Measurements from ENCODE around the gene C9orf72. TPM values are rescaled to one million over a fixed set of nuclear protein-coding genes. Genes with fewer than 3 reads are reported as not detected.
"Not testable (repeated sequence)": the region's sequence is repeated elsewhere in the genome, so short reads cannot be mapped to it uniquely, and the experiment has no call there.

C9orf72 gene
- total RNA-seq, 2 donors from 2014 or later, result 14.2 to 23.4 TPM

- intact Hi-C loops (cut with DNase I), result no loop called here
- DNase-seq (ENCODE audit: low spot score), result no peak
- Histone ChIP-seq H3K9me3 (no peaks in the 10 kb centered on the region), H3K27me3 (replicated peaks; ENCODE audit: insufficient read depth) (no peaks in the 10 kb centered on the region), H3K4me3 (no peak overlapping the region), H3K27ac (no peak overlapping the region), H3K4me1 (replicated peaks) (no peaks in the 10 kb centered on the region), H3K36me3 (no peaks in the 10 kb centered on the region)
- TF ChIP-seq POLR2AphosphoS5 (IDR thresholded peaks at IDR 0.05) (no peak), CTCF (IDR thresholded peaks at IDR 0.05) (no peak), POLR2A (IDR thresholded peaks at IDR 0.05) (no peak)
Measured at GRCh38 chr9:27504259-27504658, 69.0 kb downstream of the C9orf72 start.

DNA sequence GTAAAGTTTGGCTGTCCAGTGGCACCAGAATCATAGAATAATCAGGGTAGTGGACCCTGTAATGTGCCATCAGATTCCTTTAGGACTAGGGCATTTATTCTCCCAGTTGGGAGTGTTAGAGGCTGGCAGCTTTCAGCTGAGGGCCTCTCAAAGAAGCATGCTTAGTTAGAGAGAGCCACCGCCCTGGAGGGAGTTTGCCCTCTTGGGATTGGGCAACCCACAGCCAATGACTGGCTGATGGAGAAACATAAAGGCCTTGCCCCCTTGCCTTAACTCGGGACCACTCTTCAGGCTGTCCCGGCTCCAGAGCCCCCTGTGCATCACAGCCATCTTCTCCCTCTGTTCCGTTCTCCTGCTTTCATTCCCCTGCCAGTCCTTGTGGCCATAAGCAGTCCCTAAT is 69.7 kb downstream of the C9orf72 start:
- intact Hi-C loops (cut with DNase I), result no loop called here
- 96% methylated on average over 4 of the region's 4 CpGs for WGBS

DNA sequence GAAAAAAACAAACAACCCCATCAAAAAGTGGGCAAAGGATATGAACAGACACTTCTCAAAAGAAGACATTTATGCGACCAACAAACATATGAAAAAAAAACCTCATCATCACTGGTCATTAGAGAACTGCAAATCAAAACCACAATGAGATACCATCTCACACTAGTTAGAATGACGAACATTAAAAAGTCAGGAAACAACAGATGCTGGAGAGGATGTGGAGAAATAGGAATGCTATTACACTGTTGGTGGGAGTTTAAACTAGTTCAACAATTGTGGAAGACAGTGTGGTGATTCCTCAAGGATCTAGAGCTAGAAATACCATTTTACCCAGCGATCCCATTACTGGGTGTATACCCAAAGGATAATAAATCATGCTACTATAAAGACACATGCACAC is 72.4 kb downstream of the C9orf72 start:
- H3K36me3 ChIP-seq; H3K4me3 ChIP-seq; H3K27me3 ChIP-seq (replicated peaks; ENCODE audit: insufficient read depth); DNase-seq (ENCODE audit: low spot score); H3K4me1 ChIP-seq (replicated peaks); H3K27ac ChIP-seq; intact Hi-C loops (cut with DNase I); H3K9me3 ChIP-seq: not testable (repeated sequence)
- 92% methylated on average over 3 of the region's 3 CpGs for WGBS

More for the DNA sequence above, 69.7 kb downstream of the C9orf72 start:
- H3K4me1 ChIP-seq (replicated peaks), result no peaks in the 10 kb centered on the region
- H3K4me3 ChIP-seq, result no peak overlapping the region
- TF ChIP-seq POLR2A (IDR thresholded peaks at IDR 0.05), result no peak
- TF ChIP-seq CTCF (IDR thresholded peaks at IDR 0.05), result no peak
- no peak for TF ChIP-seq POLR2AphosphoS5 (IDR thresholded peaks at IDR 0.05)
- no peaks in the 10 kb centered on the region for H3K27me3 ChIP-seq (replicated peaks; ENCODE audit: insufficient read depth)
- no peaks in the 10 kb centered on the region for H3K9me3 ChIP-seq
- H3K27ac ChIP-seq, result no peak overlapping the region
- no peak for DNase-seq (ENCODE audit: low spot score)
- no peaks in the 10 kb centered on the region for H3K36me3 ChIP-seq

GRCh38 chr9:27499451-27499850 is 73.8 kb downstream of the C9orf72 start:
- Histone ChIP-seq H3K27me3 (replicated peaks; ENCODE audit: insufficient read depth) (no peaks in the 10 kb centered on the region), H3K9me3 (no peaks in the 10 kb centered on the region), H3K27ac (no peak overlapping the region), H3K36me3 (no peaks in the 10 kb centered on the region), H3K4me3 (no peak overlapping the region), H3K4me1 (replicated peaks) (no peaks in the 10 kb centered on the region)
- no peak for DNase-seq (ENCODE audit: low spot score)
- no peak for TF ChIP-seq CTCF (IDR thresholded peaks at IDR 0.05)
- TF ChIP-seq POLR2A (IDR thresholded peaks at IDR 0.05), result no peak
- TF ChIP-seq POLR2AphosphoS5 (IDR thresholded peaks at IDR 0.05), result no peak
- intact Hi-C loops (cut with DNase I), result no loop called here
- 56% methylated on average over 2 of the region's 2 CpGs for WGBS

GRCh38 chr9:27497883-27498417 is 75.3 kb downstream of the C9orf72 start:
- no peak for TF ChIP-seq POLR2AphosphoS5 (IDR thresholded peaks at IDR 0.05)
- no peak for TF ChIP-seq POLR2A (IDR thresholded peaks at IDR 0.05)
- no peak for TF ChIP-seq CTCF (IDR thresholded peaks at IDR 0.05)
- DNase-seq (ENCODE audit: low spot score), result no peak
- H3K27me3 ChIP-seq (replicated peaks; ENCODE audit: insufficient read depth), result no peaks in the 10 kb centered on the region
- H3K36me3 ChIP-seq, result no peaks in the 10 kb centered on the region
- H3K27ac ChIP-seq, result no peak overlapping the region
- no peak overlapping the region for H3K4me3 ChIP-seq
- no peaks in the 10 kb centered on the region for H3K9me3 ChIP-seq
- no peaks in the 10 kb centered on the region for H3K4me1 ChIP-seq (replicated peaks)
- WGBS, result 87% methylated on average over 11 of the region's 11 CpGs
- intact Hi-C loops (cut with DNase I), result no loop called here

Other genes starting within 250 kb of the C9orf72 start
- gene IFNK, start 49.2 kb downstream of the C9orf72 start, total RNA-seq, result not detected
- gene MOB3B, start 43.7 kb downstream of the C9orf72 start, total RNA-seq, result 10 to 100 TPM in 1 of 2 donors, 1 to 10 TPM in 1; 3.1 to 17.8 TPM